H1 (cell line): ENCODE data around the gene ST14. TPM values are rescaled to one million over a fixed set of nuclear protein-coding genes. Genes with fewer than 3 reads are reported as not detected.

ENCODE experiments used
- CTCF ChIA-PET: fragments of 300-600 bp; sonication (Branson Sonifier 250); formaldehyde crosslinking; loops from one replicate; lab custom pipeline; 2021; ENCODE audit not compliant: partially characterized antibody; lab: Charles Lee
- POLR2A ChIA-PET: fragments of 300-600 bp; sonication (Branson Sonifier 250); formaldehyde crosslinking; loops from one replicate; lab custom pipeline; 2021; ENCODE audit warnings: inconsistent platforms; ENCODE audit not compliant: partially characterized antibody; lab: Charles Lee
- DNase-seq, 2 experiments: peaks; one replicate each; pipeline versions ENCODE4 v3.0.0 to v3.0.0-alpha.2; 2010 to 2022; ENCODE audit warnings: low spot score in 2 of 2, low read depth in 1 of 2, mixed read lengths in 1 of 2
- FAIRE-seq: peaks from 2 replicates; lab custom pipeline; 2011; peaks lifted over from hg19 to GRCh38; lab: Jason Lieb, UNC
- H2AFZ ChIP-seq: 2 replicates; pipeline ENCODE4 v1.8.1; 2012; ENCODE audit warnings: low read length, inconsistent platforms
- H2AK5ac ChIP-seq: 2 replicates; pipeline ENCODE4 v1.6.1; 2013; ENCODE audit warnings: low read depth, low read length
- H2BK120ac ChIP-seq: replicated peaks from 2 replicates; pipeline ENCODE3; 2013; ENCODE audit warnings: low read depth, low read length, inconsistent platforms
- H2BK12ac ChIP-seq: 2 replicates; pipeline ENCODE4 v1.6.1; 2013; ENCODE audit warnings: low read depth, low read length
- H2BK15ac ChIP-seq: 2 replicates; pipeline ENCODE4 v1.6.1; 2013; ENCODE audit warnings: low read length
- H2BK20ac ChIP-seq: 2 replicates; pipeline ENCODE4 v1.6.1; 2013; ENCODE audit warnings: low read length
- H2BK5ac ChIP-seq: 2 replicates; pipeline ENCODE4 v1.6.1; 2013; ENCODE audit warnings: low read depth, low read length
- H3K14ac ChIP-seq: 2 replicates; pipeline ENCODE4 v1.6.1; 2013; ENCODE audit warnings: inconsistent platforms; ENCODE audit not compliant: insufficient read length
- H3K18ac ChIP-seq: 2 replicates; pipeline ENCODE4 v1.6.1; 2013; ENCODE audit warnings: low read length; ENCODE audit errors: extremely low read depth
- H3K23ac ChIP-seq: 2 replicates; pipeline ENCODE4 v1.6.1; 2013; ENCODE audit warnings: inconsistent platforms; ENCODE audit not compliant: insufficient read length
- H3K23me2 ChIP-seq: 2 replicates; pipeline ENCODE4 v1.6.1; 2013; ENCODE audit warnings: low read depth, low read length
- H3K27ac ChIP-seq: 2 replicates; pipeline ENCODE4 v1.6.1; 2011; ENCODE audit warnings: low read depth, low read length, inconsistent platforms
- H3K27me3 ChIP-seq, 4 experiments: replicated peaks in 1 of 4; 1 replicate in 1 of 4; 2 replicates in 3 of 4; pipeline versions ENCODE4 v1.6.1 to v1.8.1; 2011 to 2013; ENCODE audit warnings: low read length in 3 of 4, mild to moderate bottlenecking in 3 of 4, inconsistent platforms in 2 of 4, mixed read lengths in 2 of 4, moderate library complexity in 1 of 4; ENCODE audit not compliant: control insufficient read depth in 3 of 4, insufficient read depth in 3 of 4; ENCODE audit errors: extremely low read depth in 1 of 4
- H3K36me3 ChIP-seq, 4 experiments: 2 replicates each; pipeline versions ENCODE4 v1.6.1 to v1.8.1; 2011 to 2013; ENCODE audit warnings: mild to moderate bottlenecking in 4 of 4, low read length in 3 of 4, moderate library complexity in 2 of 4, control low read depth in 1 of 4, inconsistent platforms in 1 of 4; ENCODE audit not compliant: insufficient read depth in 4 of 4, control insufficient read depth in 2 of 4
- H3K4ac ChIP-seq: replicated peaks from 2 replicates; pipeline ENCODE3; 2013; ENCODE audit warnings: low read length, low read depth, mixed read lengths, inconsistent platforms; ENCODE audit not compliant: insufficient read length
- H3K4me1 ChIP-seq, 4 experiments: replicated peaks in 1 of 4; 1 replicate in 1 of 4; 2 replicates in 3 of 4; pipeline versions ENCODE4 v1.6.1 to v1.8.1; 2011 to 2013; ENCODE audit warnings: low read length in 3 of 4, inconsistent platforms in 2 of 4, mixed read lengths in 1 of 4; ENCODE audit not compliant: insufficient read depth in 4 of 4, control insufficient read depth in 3 of 4
- H3K4me2 ChIP-seq, 2 experiments: 2 replicates each; pipeline versions ENCODE4 v1.6.1 to v1.8.1; 2011 to 2013; ENCODE audit warnings: low read depth in 2 of 2, low read length in 2 of 2, control low read depth in 1 of 2, inconsistent platforms in 1 of 2, mild to moderate bottlenecking in 1 of 2; ENCODE audit not compliant: insufficient read depth in 1 of 2
- H3K4me3 ChIP-seq, 4 experiments: fragments of 200-600, 300-600 bp in 1 of 4; sonication (generic), shearing (Covaris generic), sonication (Bioruptor Twin) in 1 of 4; 2 replicates each; pipeline versions ENCODE4 v1.5.1 to v1.8.1; 2011 to 2016; ENCODE audit warnings: low read length in 4 of 4, low read depth in 3 of 4, control low read depth in 2 of 4, inconsistent platforms in 2 of 4, mild to moderate bottlenecking in 2 of 4, mixed read lengths in 1 of 4, moderate library complexity in 1 of 4; ENCODE audit not compliant: insufficient read depth in 2 of 4; ENCODE audit errors: extremely low read depth in 1 of 4
- H3K56ac ChIP-seq: replicated peaks from 2 replicates; pipeline ENCODE3; 2013; ENCODE audit warnings: low read depth, mild to moderate bottlenecking, mixed read lengths, low read length, inconsistent platforms; ENCODE audit not compliant: insufficient read length
- H3K79me1 ChIP-seq: 2 replicates; pipeline ENCODE4 v1.6.1; 2013; ENCODE audit warnings: low read depth, low read length, control low read depth
- H3K79me2 ChIP-seq, 2 experiments: 2 replicates each; pipeline versions ENCODE4 v1.6.1 to v1.8.1; 2012 to 2013; ENCODE audit warnings: low read length in 2 of 2, mild to moderate bottlenecking in 2 of 2, inconsistent platforms in 1 of 2; ENCODE audit not compliant: insufficient read depth in 2 of 2, control insufficient read depth in 1 of 2
- H3K9ac ChIP-seq, 4 experiments: replicated peaks in 1 of 4; 1 replicate in 1 of 4; 2 replicates in 3 of 4; pipeline versions ENCODE4 v1.6.1 to v1.8.1; 2011 to 2013; ENCODE audit warnings: low read depth in 3 of 4, low read length in 3 of 4, control low read depth in 2 of 4, mild to moderate bottlenecking in 2 of 4, moderate library complexity in 2 of 4, inconsistent platforms in 1 of 4; ENCODE audit errors: extremely low read depth in 1 of 4
- H3K9me3 ChIP-seq, 2 experiments: 2 replicates each; pipeline versions ENCODE4 v1.6.1 to v1.8.1; 2012 to 2013; ENCODE audit warnings: mild to moderate bottlenecking in 2 of 2, moderate library complexity in 2 of 2, control low read depth in 1 of 2, inconsistent platforms in 1 of 2, low read depth in 1 of 2, low read length in 1 of 2, mixed read lengths in 1 of 2; ENCODE audit not compliant: insufficient read depth in 2 of 2
- H4K20me1 ChIP-seq, 2 experiments: replicated peaks in 1 of 2; 2 replicates each; pipeline versions ENCODE3 to v1.8.1; 2011 to 2013; ENCODE audit warnings: inconsistent platforms in 2 of 2, low read length in 2 of 2, mild to moderate bottlenecking in 1 of 2; ENCODE audit not compliant: insufficient read depth in 2 of 2, control insufficient read depth in 1 of 2
- H4K5ac ChIP-seq: 2 replicates; pipeline ENCODE4 v1.6.1; 2013; ENCODE audit warnings: low read length, low read depth, mixed read lengths, inconsistent platforms; ENCODE audit not compliant: insufficient read length
- H4K8ac ChIP-seq: 2 replicates; pipeline ENCODE4 v1.8.0; 2013; ENCODE audit warnings: mild to moderate bottlenecking, moderate library complexity, low read length, inconsistent platforms; ENCODE audit not compliant: insufficient read depth; ENCODE audit errors: extremely low read depth
- H4K91ac ChIP-seq: replicated peaks from 2 replicates; pipeline ENCODE3; 2013; ENCODE audit warnings: low read length, mixed read lengths, inconsistent platforms; ENCODE audit not compliant: insufficient read length
- CBX5 ChIP-seq: fragments of 300-800, 300-1000 bp; sonication (generic); IDR thresholded peaks from 2 replicates; pipeline ENCODE4 v1.7.1; 2016; ENCODE audit warnings: antibody characterized with exemption, low read length, low read depth
- FOSL1 ChIP-seq: IDR thresholded peaks from 2 replicates; pipeline ENCODE4 v1.6.1; 2011; ENCODE audit warnings: mild to moderate bottlenecking, low read depth, low read length, moderate library complexity; ENCODE audit not compliant: insufficient read depth
- POU5F1 ChIP-seq: IDR thresholded peaks from 2 replicates; pipeline ENCODE4 v1.6.1; 2011; ENCODE audit warnings: low read depth, mild to moderate bottlenecking, low read length, moderate library complexity
- SAP30 ChIP-seq: fragments of 300-600 bp; sonication (generic); IDR thresholded peaks from 2 replicates; pipeline ENCODE4 v1.7.1; 2012; ENCODE audit warnings: low read length, moderate library complexity, mild to moderate bottlenecking, inconsistent platforms; ENCODE audit not compliant: insufficient read depth, insufficient replicate concordance
- TEAD4 ChIP-seq: IDR thresholded peaks from 2 replicates; pipeline ENCODE4 v1.6.1; 2012; ENCODE audit warnings: low read depth, low read length, inconsistent platforms, mixed read lengths
- WGBS, 2 experiments: shearing (Covaris generic) in 1 of 2; methylation state at CpG; one replicate each; pipeline versions ENCODE4 v1.1.6 to v1.1.7; 2013 to 2015; ENCODE audit warnings: low lambda C conversion rate in 2 of 2, mixed read lengths in 2 of 2, inconsistent platforms in 1 of 2, low coverage in 1 of 2, missing lambda C conversion rate in 1 of 2; ENCODE audit not compliant: insufficient replicate concordance in 2 of 2, insufficient coverage in 1 of 2, insufficient read length in 1 of 2; ENCODE audit errors: extremely low coverage in 1 of 2, missing lambda C conversion rate in 1 of 2; 5-methylcytosine and 5-hydroxymethylcytosine counted together
- polyA plus RNA-seq, 7 experiments: library from polyadenylated mRNA; depleted of rRNA in 3 of 7; stranded (reverse) in 5 of 7; unstranded in 2 of 7; fragments of >200 nt in 5 of 7; fragments of 200-250 nt in 2 of 7; gene quantifications; 1 replicate in 5 of 7; 2 replicates in 1 of 7; 4 replicates in 1 of 7; pipeline versions ENCODE4 v1.2.1 to v1.2.3, GENCODE V29; 2011 to 2013; ENCODE audit warnings: missing spikeins in 2 of 7, mixed read lengths in 2 of 7
- total RNA-seq: library from RNA; stranded (reverse); fragmentation: NEBNext Ultra II Directional; extraction: Animal tissue kit (Norgen Biotek cat#: 25700); gene quantifications from 2 replicates; pipeline ENCODE4 v1.2.1, GENCODE V29; 2021

Gene ST14
- total and polyA plus RNA-seq, 2 of the 8 experiments (the other 6 are each of a cell fraction or from before 2014, with no cell fraction given): 22.4 to 24.9 TPM

DNA sequence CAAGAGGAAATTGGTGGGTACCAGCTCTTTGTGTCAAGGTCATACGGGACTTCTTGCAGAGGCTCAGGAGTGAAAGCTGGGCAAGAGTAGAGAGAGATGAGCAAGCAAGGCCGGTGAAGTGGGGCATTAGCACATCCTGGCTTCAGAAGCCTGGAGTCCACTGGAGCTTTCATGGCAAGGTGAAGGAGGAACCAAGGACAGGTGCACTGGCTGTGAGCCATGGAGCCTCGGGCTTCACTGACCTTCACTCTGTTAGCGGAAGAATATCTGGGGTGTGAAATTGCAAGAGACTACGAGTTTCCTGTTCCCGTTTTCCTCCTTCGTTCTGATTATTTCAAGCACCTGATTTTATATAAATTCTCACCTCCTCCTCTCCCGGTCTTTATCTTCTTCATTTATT lies 25.9 kb upstream of the ST14 start:
- Histone ChIP-seq H3K36me3 (peaks cover 31 to 76% (median 58%) of the 10 kb centered on the region in 4 experiments), H2BK15ac (no peak overlapping the region), H2AK5ac (no peak overlapping the region), H3K27me3 (no peaks in the 10 kb centered on the region), H3K18ac (no peak overlapping the region), H3K4me1 (no peaks in the 10 kb centered on the region), H2BK5ac (no peak overlapping the region), H4K91ac (no peak overlapping the region), H3K79me1 (peaks cover 8% of the 10 kb centered on the region; the same call in 1 of the 2 replicates), H3K23ac (no peak overlapping the region), H4K5ac (no peak overlapping the region), H3K27ac (no peak overlapping the region), H4K8ac (no peak overlapping the region), H2AFZ (no peak overlapping the region), H3K14ac (no peak overlapping the region), H4K20me1 (peaks cover 2 to 3% of the 10 kb centered on the region in 2 experiments), H3K56ac (no peak overlapping the region), H3K4ac (no peak overlapping the region), H2BK20ac (no peak overlapping the region), H2BK12ac (no peak overlapping the region), H3K9ac (no peak overlapping the region; a peak in 1 of 7 replicates), H3K4me2 (no peak overlapping the region), H3K79me2 (no peaks in the 10 kb centered on the region), H3K23me2 (no peaks in the 10 kb centered on the region), H3K4me3 (no peak overlapping the region), H3K9me3 (peaks cover 0 to 11% of the 10 kb centered on the region in 2 experiments; a peak in 3 of 4 replicates), H2BK120ac (no peak overlapping the region)
- DNase-seq (no peak), FAIRE-seq (no peak)
- no peak for TF ChIP-seq POU5F1
- TF ChIP-seq TEAD4: no peak
- TF ChIP-seq FOSL1: no peak
- no peak for TF ChIP-seq SAP30
- no peak for TF ChIP-seq CBX5
- 95% methylated on average over 8 of the region's 8 CpGs; no CpG with 5 or more reads in 1 of the 2 experiments for WGBS, 2 experiments
- POLR2A ChIA-PET: no interaction called here
- CTCF ChIA-PET: interaction anchor here (1.0 to 8.1 kb wide), 8 partner anchors 11 to 224 kb away, joined by 3 to 92 read pairs (median 8); partner anchors contain the start of gene ST14
